Right ventricle myocardium superior (tissue), 1 donor: Measurements from ENCODE around the gene ZDHHC11. TPM values are rescaled to one million over a fixed set of nuclear protein-coding genes. Genes with fewer than 3 reads are reported as not detected.
"Not testable (repeated sequence)": the region's sequence is repeated elsewhere in the genome, so short reads cannot be mapped to it uniquely, and the experiment has no call there.

Experiments
- ATAC-seq: fragments of 200-7000 bp; cut with Tn5 transposase; one replicate; pipeline ENCODE4 v1.9.1; 2020; ENCODE audit warnings: mild to moderate bottlenecking; ENCODE audit not compliant: poor library complexity
- DNase-seq: peaks from one replicate; pipeline ENCODE4 v3.0.0-alpha.2; 2020
- intact Hi-C: fragments of 100-400 bp; cut with DNase I; formaldehyde crosslinking; loops from one replicate; pipeline ENCODE4 v1.11.2; 2022
- total RNA-seq: library from RNA; stranded (reverse); fragmentation: NEBNext Ultra II Directional; extraction: Animal tissue kit (Norgen Biotek cat#: 25700); gene quantifications from one replicate; pipeline ENCODE4 v1.2.1, GENCODE V29; 2021
- donor health status: DM: no; HTN: yes; CAD: no; lungs with severe emphysema.

Gene ZDHHC11
- total RNA-seq, 1 donor from 2014 or later, result 55.6 TPM

- DNase-seq (no peak), ATAC-seq (no peak)
- intact Hi-C loops, result no loop called here
Measured at GRCh38 chr5:862367-863243, 11.8 kb upstream of the ZDHHC11 start.

DNA sequence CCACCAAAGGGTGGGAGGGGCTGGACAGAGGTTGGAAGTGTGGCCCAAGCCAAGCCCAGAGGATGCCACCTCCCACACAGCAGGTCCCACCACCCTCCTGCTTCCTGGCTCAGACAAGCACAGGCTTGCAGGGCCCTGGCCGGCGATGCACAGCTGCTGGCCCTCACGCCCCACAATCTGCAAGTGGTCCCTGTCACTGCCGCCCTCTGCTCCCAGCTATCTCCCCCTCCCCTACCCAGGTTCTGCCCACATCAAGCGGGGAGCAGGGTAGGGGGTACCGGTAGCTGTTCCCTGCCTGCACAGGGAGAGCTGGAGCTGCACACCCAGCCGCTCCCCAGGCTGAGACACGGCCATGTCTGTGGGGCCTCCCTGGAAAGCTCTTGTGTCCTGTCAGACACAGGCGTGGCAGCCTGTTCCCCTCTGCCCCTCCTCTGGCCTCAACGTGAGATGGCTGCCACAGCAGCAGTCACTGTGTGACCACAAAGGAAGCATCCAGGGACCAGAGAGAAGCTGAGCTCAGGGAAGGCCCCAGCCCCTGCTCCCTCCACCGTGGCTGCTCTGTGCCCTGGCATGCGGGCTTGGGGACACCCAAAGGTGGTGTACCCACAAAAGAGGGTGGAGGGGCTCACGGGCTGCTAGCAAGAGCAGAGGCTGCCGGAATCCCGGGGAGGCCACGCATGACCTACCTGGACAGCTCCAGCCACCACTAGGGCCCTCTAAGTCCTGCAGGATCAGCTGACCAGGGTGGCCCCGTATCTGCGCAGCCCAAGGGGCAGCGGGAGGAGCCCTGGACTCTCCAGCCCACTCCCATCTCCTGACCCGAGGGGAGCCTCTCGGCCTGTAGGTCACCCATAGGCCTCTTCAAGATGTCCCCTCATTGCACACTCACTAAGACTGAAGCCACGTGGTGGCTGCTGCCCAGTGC lies 10.9 kb upstream of the ZDHHC11 start:
- no peak for DNase-seq
- intact Hi-C loops, result no loop called here
- ATAC-seq, result no peak

- ATAC-seq, result no peak
- intact Hi-C loops, result no loop called here
- no peak for DNase-seq
Measured at GRCh38 chr5:860506-861150, 9.8 kb upstream of the ZDHHC11 start.

- intact Hi-C loops, result no loop called here
- DNase-seq, result peak; percentile 40
- no peak for ATAC-seq
Measured at GRCh38 chr5:859798-860296, 9.1 kb upstream of the ZDHHC11 start.

- ATAC-seq, result no peak
- DNase-seq, result no peak
- intact Hi-C loops, result no loop called here
Measured at GRCh38 chr5:859391-859790, 8.6 kb upstream of the ZDHHC11 start.

DNA sequence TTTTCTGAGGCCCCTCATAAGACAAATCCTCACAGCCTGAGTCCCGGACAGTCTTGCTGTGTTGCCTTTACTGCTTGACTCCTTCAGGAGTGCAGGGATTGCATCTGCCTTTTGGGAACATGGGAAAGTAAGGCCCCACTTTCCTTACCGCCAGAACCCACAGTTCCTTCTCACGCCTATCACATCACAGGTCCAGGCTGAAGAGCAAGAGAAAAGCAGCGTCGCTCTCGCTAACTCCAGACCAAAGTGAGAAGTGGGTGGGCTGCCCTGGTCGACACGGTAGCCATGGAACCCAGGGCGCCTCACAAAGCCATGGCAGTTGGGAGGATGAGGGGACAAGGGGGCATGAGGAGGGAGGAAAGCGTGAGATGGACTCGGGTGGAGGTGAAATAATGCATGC lies 7.9 kb upstream of the ZDHHC11 start:
- no peak for DNase-seq
- intact Hi-C loops, result no loop called here
- ATAC-seq, result no peak

DNA sequence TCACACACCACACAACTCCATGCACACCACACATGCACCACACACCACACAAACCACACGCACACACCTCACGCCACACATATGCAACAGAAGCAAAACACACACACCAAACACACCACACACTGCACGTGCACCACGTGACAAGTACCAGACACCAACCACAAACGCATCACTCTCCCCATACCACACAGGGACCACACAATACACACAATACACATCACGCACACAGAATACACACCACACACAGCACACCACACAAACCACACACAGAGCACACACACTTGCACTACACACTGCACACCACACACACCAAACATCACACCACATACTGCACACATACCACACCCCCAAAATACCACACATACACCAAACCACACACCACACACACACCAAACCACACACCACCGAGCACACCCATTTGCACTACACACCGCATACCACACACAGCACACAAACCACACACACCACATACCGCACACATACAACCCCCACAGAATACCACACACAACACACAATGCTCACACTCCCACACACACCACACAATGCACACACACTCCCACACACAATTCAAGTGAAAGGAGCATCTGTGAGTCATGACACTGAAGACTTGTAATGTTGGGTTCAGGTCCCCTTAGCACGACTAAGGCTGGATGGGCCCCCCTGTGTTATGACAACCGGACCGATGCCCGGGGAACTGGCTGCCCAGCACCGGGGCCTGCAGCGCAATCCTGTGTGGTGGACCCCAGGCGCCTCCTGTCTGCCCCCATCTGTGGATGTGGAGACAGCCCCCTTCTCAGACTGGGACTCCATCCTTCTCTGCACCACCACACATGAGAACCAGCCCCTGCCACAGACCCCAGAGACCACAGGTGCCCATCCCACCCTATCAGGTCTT lies 6.0 kb upstream of the ZDHHC11 start:
- DNase-seq (peak; percentile 37), ATAC-seq (no peak)
- intact Hi-C loops, result no loop called here

DNA sequence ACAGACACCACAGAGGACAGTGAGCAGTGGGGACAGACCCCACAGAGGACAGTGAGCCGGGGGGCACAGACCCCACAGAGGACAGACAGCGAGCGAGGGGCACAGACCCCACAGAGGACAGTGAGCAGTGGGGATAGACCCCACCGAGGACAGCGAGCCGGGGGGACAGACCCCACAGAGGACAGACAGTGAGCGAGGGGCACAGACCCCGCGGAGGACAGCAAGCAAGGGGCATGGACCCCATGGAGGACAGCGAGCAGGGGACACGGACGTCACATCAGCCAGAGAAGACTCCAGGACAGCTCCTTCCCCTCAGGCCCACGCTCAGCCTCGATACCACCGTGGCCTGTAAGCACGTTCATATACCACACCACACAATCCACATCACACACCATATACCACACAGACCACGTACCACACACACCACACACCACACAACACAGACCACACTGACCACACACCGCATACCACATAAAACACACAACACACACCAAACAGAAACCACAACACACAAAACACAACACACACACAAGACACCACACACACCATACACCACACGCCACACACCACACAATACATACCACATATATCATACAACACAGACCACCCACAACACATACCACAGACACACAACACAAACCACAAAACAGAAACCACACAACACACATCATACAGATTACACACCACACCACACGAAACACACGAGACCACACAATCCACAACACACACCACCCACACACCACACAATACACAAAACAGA lies 5.2 kb upstream of the ZDHHC11 start:
- ATAC-seq (peak; percentile 12), DNase-seq (no peak)
- intact Hi-C loops, result no loop called here

- ATAC-seq (no peak), DNase-seq (no peak)
- intact Hi-C loops, result no loop called here
Measured at GRCh38 chr5:854966-855743, 4.4 kb upstream of the ZDHHC11 start.

DNA sequence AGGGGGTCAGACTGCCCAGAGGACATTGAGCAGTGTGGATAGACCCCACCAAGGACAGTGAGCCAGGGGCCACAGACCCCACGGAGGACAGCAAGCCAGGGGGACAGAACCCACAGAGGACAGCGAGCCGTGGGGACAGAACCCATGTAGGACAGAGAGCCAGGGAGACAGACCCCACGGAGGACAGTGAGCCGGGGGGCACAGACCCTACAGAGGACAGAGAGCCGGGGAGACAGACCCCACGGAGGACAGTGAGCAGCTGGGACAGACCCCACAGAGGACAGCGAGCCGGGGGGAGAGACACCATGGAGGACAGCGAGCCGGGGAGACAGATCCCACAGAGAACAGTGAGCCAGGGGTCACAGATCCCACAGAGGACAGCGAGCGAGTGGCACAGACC lies 3.4 kb upstream of the ZDHHC11 start:
- DNase-seq (no peak), ATAC-seq (no peak)
- intact Hi-C loops, result no loop called here

- ATAC-seq, intact Hi-C loops, DNase-seq: not testable (repeated sequence)
Measured at GRCh38 chr5:853416-854090, 2.8 kb upstream of the ZDHHC11 start.

- no peak for DNase-seq
- intact Hi-C loops, result no loop called here
- no peak for ATAC-seq
Measured at GRCh38 chr5:852431-853401, 1.9 kb upstream of the ZDHHC11 start.

GRCh38 chr5:852018-852417 lies 1.2 kb upstream of the ZDHHC11 start:
- DNase-seq, result no peak
- ATAC-seq, result no peak
- intact Hi-C loops, result no loop called here

DNA sequence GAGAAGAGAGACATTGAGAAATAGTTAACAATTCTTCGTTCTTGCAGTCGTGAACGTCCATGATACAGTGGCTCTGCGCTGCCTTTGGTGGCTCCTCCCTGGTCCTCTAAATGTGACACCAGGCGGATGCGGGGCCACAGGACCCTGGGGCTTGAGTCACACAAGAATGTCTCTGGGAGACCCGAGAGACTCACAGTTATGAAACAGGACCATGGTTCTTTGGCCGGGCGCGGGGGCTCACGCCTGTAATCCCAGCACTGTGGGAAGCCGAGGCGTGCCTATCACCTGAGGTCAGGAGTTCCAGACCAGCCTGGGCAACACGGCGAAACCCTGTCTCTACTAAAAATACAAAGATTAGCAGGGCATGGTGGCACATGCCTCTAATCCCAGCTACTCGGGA lies 767 bp upstream of the ZDHHC11 start:
- intact Hi-C loops, result no loop called here
- ATAC-seq, result no peak
- no peak for DNase-seq

DNA sequence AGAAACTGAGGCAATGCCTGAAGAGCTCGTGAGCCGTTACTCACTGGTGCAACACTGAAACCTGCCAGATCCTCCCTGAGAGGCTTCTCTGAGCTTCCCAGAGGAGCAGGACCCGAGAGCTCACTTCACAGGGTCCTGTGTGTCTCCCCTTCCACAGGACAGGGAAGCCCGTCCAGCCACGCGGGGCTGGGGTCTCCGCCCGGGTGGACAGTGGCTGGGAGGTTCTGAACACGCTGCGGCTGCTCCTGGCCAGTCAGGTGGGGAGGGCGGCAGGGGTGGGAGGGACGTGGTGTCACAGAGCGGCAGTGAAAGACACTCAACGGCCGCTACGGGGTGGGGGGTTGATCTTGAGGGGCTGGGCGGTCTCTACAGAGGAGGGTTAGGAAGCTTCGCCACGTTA lies 290 bp upstream of the ZDHHC11 start:
- DNase-seq (no peak), ATAC-seq (no peak)
- intact Hi-C loops, result no loop called here
